Endodermal cell (in vitro differentiated cells): Measurements from ENCODE around the gene RNF224. TPM values are rescaled to one million over a fixed set of nuclear protein-coding genes. Genes with fewer than 3 reads are reported as not detected.
"Not testable (repeated sequence)": the region's sequence is repeated elsewhere in the genome, so short reads cannot be mapped to it uniquely, and the experiment has no call there.

ENCODE experiments used
- DNase-seq: peaks from one replicate; pipeline ENCODE4 v3.0.0-alpha.2; 2017
- H3K27ac ChIP-seq: 2 replicates; pipeline ENCODE4 v1.5.1; 2013; ENCODE audit warnings: mild to moderate bottlenecking, low read depth, low read length, moderate library complexity
- H3K27me3 ChIP-seq: 2 replicates; pipeline ENCODE4 v1.6.1; 2013; ENCODE audit warnings: mild to moderate bottlenecking, low read length, moderate library complexity; ENCODE audit not compliant: insufficient read depth, control insufficient read depth, poor library complexity, severe bottlenecking
- H3K36me3 ChIP-seq: 2 replicates; pipeline ENCODE4 v1.7.0; 2013; ENCODE audit warnings: mild to moderate bottlenecking, low read length, moderate library complexity; ENCODE audit not compliant: control insufficient read depth, insufficient read depth
- H3K4me1 ChIP-seq: one replicate; pipeline ENCODE4 v1.7.0; 2013; ENCODE audit warnings: low read length; ENCODE audit not compliant: control insufficient read depth, insufficient read depth
- H3K4me3 ChIP-seq: 2 replicates; pipeline ENCODE4 v1.5.1; 2013; ENCODE audit warnings: mild to moderate bottlenecking, low read length, moderate library complexity
- H3K9ac ChIP-seq: 2 replicates; pipeline ENCODE4 v1.6.1; 2013; ENCODE audit warnings: mild to moderate bottlenecking, low read length, moderate library complexity; ENCODE audit not compliant: poor library complexity, severe bottlenecking; ENCODE audit errors: extremely low read depth
- H3K9me3 ChIP-seq: 2 replicates; pipeline ENCODE4 v1.6.1; 2013; ENCODE audit warnings: mild to moderate bottlenecking, low read length, moderate library complexity; ENCODE audit not compliant: control insufficient read depth
- H3K27ac Mint-ChIP-seq: 2 replicates; pipeline ENCODE4 v1.8.0; 2020; ENCODE audit warnings: mixed read lengths
- H3K27me3 Mint-ChIP-seq: 2 replicates; pipeline ENCODE4 v1.8.0; 2021; ENCODE audit warnings: mild to moderate bottlenecking, mixed read lengths; ENCODE audit not compliant: insufficient read depth
- H3K36me3 Mint-ChIP-seq: 2 replicates; pipeline ENCODE4 v1.8.0; 2020; ENCODE audit warnings: low read depth, mixed read lengths
- H3K4me1 Mint-ChIP-seq: 2 replicates; pipeline ENCODE4 v1.8.0; 2020; ENCODE audit warnings: mixed read lengths
- H3K4me3 Mint-ChIP-seq: 2 replicates; pipeline ENCODE4 v1.8.0; 2020; ENCODE audit warnings: mild to moderate bottlenecking, moderate library complexity, mixed read lengths
- H3K9me3 Mint-ChIP-seq: 2 replicates; pipeline ENCODE4 v1.8.0; 2020; ENCODE audit warnings: mild to moderate bottlenecking, mixed read lengths
- WGBS, 2 experiments: methylation state at CpG; one replicate each; pipeline versions ENCODE4 v1.1.5 to v1.1.7; 2013; ENCODE audit warnings: missing lambda C conversion rate in 2 of 2, mixed read lengths in 1 of 2; ENCODE audit not compliant: insufficient coverage in 1 of 2, insufficient read length in 1 of 2; 5-methylcytosine and 5-hydroxymethylcytosine counted together
- total RNA-seq, 2 donors: library from RNA; stranded (reverse); fragmentation: NEBNext Ultra II Directional in 1 of 2; extraction: Animal tissue kit (Norgen Biotek cat#: 25700) in 1 of 2; gene quantifications; 2 replicates in 1 of 2; 3 replicates in 1 of 2; pipeline ENCODE4 v1.2.1, GENCODE V29; 2021
- TF ChIP-seq, protein P1 (sequence below): fragments of 200-600 bp; sonication (generic); conservative IDR thresholded peaks from 2 replicates; pipeline ENCODE4 v1.5.0; 2021; ENCODE audit warnings: antibody characterized with exemption, mild to moderate bottlenecking

The RNF224 gene
- total RNA-seq, 2 donors from 2014 or later = 0.24 to 0.38 TPM

DNA sequence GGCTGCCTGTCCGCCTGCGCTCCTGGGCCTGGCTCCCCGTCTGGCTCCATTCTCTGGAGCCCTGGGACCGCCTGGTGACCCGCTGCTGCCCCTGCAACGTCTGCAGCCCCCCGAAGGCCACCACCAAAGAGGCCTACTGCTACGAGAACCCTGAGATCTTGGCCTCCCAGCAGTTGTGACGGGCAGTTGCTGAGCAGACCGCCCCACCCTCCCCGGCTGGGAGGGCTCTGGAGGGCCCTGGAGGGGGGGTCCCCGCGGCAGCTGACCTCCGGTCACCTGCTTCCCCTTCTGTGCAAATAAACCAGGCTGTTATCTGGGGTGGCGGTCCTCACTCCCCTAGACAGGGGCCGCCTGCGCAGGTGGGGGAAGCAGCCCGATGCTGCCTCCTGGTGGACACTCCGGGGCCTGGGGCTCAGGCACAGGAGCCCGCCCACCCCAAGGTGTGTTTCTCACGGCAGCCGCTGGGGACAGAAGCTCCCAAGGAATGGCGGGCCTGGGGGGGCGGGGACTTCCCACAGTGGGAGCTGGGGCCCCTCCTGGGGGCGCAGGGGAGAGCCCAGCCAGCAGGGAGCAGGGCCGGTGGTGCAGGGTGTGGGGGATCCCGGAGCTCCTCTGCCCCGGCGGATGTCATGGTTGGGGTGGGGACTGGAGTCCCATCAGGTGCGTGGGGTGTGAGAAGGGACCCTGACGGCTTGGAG lies 9.1 kb downstream of the RNF224 start:
- H3K4me3 ChIP-seq = no peak overlapping the region
- H3K27me3 Mint-ChIP-seq = no peaks in the 10 kb centered on the region
- no peaks in the 10 kb centered on the region for H3K9me3 ChIP-seq
- no peaks in the 10 kb centered on the region for H3K9me3 Mint-ChIP-seq
- H3K27ac Mint-ChIP-seq = no peak overlapping the region
- H3K4me1 Mint-ChIP-seq = peaks cover 16% of the 10 kb centered on the region
- 36 to 72% methylated on average over 5 to 31 of the region's 31 CpGs for WGBS, 2 experiments
- H3K36me3 Mint-ChIP-seq = no peaks in the 10 kb centered on the region
- no peaks in the 10 kb centered on the region for H3K27me3 ChIP-seq
- no peak overlapping the region for H3K4me3 Mint-ChIP-seq
- H3K36me3 ChIP-seq = peaks cover 5% of the 10 kb centered on the region
- peak; percentile 96 for DNase-seq
- peaks cover 20% of the 10 kb centered on the region for H3K4me1 ChIP-seq
- TF ChIP-seq, protein P1, sequence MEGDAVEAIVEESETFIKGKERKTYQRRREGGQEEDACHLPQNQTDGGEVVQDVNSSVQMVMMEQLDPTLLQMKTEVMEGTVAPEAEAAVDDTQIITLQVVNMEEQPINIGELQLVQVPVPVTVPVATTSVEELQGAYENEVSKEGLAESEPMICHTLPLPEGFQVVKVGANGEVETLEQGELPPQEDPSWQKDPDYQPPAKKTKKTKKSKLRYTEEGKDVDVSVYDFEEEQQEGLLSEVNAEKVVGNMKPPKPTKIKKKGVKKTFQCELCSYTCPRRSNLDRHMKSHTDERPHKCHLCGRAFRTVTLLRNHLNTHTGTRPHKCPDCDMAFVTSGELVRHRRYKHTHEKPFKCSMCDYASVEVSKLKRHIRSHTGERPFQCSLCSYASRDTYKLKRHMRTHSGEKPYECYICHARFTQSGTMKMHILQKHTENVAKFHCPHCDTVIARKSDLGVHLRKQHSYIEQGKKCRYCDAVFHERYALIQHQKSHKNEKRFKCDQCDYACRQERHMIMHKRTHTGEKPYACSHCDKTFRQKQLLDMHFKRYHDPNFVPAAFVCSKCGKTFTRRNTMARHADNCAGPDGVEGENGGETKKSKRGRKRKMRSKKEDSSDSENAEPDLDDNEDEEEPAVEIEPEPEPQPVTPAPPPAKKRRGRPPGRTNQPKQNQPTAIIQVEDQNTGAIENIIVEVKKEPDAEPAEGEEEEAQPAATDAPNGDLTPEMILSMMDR = peak; percentile 100
- no peak overlapping the region for H3K9ac ChIP-seq
- no peak overlapping the region for H3K27ac ChIP-seq

DNA sequence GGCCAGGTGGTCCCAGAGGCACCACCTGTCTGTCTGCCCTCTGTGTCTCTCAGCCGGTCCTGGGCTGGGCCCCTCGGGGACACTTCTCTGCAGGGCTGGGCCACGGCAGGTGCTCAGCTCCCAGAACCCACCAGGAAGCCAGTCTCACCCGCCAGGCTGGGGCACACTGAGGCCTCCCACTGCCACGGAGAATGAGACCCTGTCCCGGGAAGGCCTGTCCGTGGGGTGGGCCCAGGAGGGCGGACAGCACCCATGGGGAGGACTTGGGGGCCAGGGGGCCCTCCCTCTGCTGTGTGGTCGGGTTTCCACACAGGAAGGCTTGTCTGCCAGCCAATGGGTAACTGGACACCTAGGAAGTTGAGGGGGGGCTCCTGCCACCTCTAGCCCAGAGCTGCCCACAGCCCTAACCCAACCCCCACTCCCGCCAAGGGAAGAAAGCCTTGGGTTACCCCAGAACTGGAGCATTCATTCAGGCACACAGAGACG lies 9.7 kb downstream of the RNF224 start:
- H3K27ac ChIP-seq = no peak overlapping the region
- no peaks in the 10 kb centered on the region for H3K9me3 ChIP-seq
- DNase-seq = no peak
- no peak overlapping the region for H3K4me3 ChIP-seq
- Mint-ChIP-seq H3K4me1 (peaks cover 16% of the 10 kb centered on the region), H3K36me3 (no peaks in the 10 kb centered on the region), H3K27ac (no peak overlapping the region), H3K9me3 (no peaks in the 10 kb centered on the region), H3K4me3 (no peak overlapping the region), H3K27me3 (no peaks in the 10 kb centered on the region)
- peak overlapping the region; percentile 41 for H3K9ac ChIP-seq
- H3K27me3 ChIP-seq = no peaks in the 10 kb centered on the region
- 73 to 79% methylated on average over 6 to 11 of the region's 11 CpGs for WGBS, 2 experiments
- peaks cover 20% of the 10 kb centered on the region for H3K4me1 ChIP-seq
- H3K36me3 ChIP-seq = peaks cover 7% of the 10 kb centered on the region
- TF ChIP-seq, protein P1 = no peak

DNA sequence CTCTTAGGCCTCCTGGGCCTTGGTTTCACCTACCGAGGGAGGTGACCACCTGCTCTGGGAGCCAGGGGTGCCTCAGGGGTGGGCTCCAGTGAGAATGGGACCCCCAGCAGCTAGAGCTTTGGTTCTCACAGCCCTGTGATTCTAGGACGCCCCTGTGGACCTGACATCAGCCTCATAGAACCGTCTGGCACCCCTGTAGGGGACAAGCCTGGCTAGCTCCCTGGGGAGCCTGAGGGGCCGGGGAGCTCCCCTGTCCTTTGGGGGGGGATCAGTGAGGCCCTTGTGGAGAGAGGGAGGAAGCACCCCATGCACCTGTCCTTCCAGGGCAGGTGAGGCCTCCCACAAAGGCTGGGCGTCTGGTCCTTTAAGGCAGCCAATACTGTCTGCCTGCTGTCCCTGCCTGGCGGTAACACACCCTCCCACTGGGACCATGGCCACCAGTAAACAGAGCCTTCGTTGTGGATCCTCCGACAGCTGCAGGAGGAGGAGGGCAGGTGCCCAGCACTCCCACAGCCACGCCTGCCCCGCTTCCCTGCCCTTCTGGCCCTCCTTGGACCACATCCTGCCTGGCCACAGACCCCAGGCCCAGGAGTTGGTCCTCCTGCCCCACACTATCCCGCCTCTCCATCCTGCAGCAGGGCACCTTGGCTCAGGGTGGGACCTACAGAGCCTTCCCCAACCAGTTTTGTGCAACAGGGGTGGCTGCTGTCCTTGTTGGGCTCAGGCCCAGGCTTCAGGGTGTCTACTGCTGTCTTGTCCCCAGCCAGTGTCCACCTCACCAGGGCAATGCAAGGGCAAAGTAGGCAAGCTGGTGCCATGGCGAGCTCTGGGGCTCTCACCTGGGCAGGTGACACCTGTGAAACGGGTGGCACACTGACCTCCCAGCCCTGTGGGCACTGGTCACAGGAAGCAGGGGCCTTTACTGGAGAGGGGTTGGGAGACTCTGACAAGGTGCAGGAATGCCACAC lies 10.7 kb downstream of the RNF224 start:
- Histone ChIP-seq H3K9me3 (no peaks in the 10 kb centered on the region), H3K9ac (peak overlapping the region; percentile 41), H3K27me3 (no peaks in the 10 kb centered on the region), H3K4me1 (peaks cover 25% of the 10 kb centered on the region), H3K36me3 (peaks cover 17% of the 10 kb centered on the region), H3K4me3 (no peak overlapping the region), H3K27ac (no peak overlapping the region)
- Mint-ChIP-seq H3K36me3 (peaks cover 10% of the 10 kb centered on the region), H3K9me3 (no peaks in the 10 kb centered on the region), H3K27me3 (no peaks in the 10 kb centered on the region), H3K4me1 (peaks cover 26% of the 10 kb centered on the region), H3K27ac (peak overlapping the region; percentile 74), H3K4me3 (peak overlapping the region; percentile 16)
- 73 to 78% methylated on average over 6 to 13 of the region's 13 CpGs for WGBS, 2 experiments
- peak; percentile 79 for DNase-seq
- TF ChIP-seq, protein P1 = no peak

DNA sequence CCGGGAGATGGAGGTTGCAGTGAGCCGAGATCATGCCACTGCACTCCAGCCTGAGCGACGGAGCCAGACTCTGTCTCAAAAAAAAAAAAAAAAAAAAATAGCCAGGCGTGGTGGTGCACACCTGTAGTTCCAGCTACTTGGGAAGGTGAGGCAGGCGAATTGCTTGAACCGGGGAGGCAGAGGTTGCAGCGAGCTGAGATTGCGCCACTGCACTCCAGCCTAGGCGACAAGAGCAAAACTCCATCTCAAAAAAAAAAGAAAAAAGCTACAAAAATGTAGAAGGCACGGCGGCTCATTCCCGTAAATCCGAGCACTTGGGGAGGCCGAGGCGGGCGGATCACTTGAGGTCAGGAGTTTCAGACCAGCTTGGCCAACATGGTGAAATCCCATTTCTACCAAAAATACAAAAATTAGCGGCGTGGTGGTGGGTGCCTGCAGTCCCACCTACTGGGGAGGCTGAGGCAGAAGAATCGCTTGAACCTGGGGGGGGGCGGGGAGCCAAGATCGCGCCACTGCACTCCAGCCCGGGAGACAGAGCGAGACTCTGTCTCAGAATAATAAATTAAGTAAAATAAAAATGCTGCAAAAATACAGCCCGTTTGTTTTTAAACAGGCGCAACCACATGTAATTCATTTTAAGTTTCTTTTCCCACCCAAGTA lies 12.4 kb downstream of the RNF224 start:
- Mint-ChIP-seq H3K36me3 (peaks cover 19% of the 10 kb centered on the region), H3K4me3 (peak overlapping the region; percentile 85), H3K4me1 (peaks cover 42% of the 10 kb centered on the region), H3K27ac (peak overlapping the region; percentile 58)
- WGBS, 2 experiments = 64% methylated on average over 7 to 27 of the region's 27 CpGs
- DNase-seq, H3K9me3 ChIP-seq, H3K27me3 ChIP-seq, H3K27me3 Mint-ChIP-seq, H3K9me3 Mint-ChIP-seq: not testable (repeated sequence)
- Histone ChIP-seq H3K4me1 (peaks cover 34% of the 10 kb centered on the region), H3K4me3 (peak overlapping the region; percentile 86), H3K27ac (peak overlapping the region; percentile 87), H3K36me3 (peaks cover 27% of the 10 kb centered on the region), H3K9ac (peak overlapping the region; percentile 83)
